Activated CD4-positive, alpha-beta T cell treated with anti-CD3 and anti-CD28 coated beads, Interleukin-2, amount 50 U/mL, for 1 hour (primary cell): Measurements from ENCODE around the gene KIF3A.

Source experiments
- DNase-seq: peaks from one replicate; pipeline ENCODE4 v3.0.0-alpha.2; 2020

KIF3A gene

GRCh38 chr5:132677191-132677590 lies 60.2 kb downstream of the KIF3A start:
- DNase-seq, result no peak

GRCh38 chr5:132675936-132676689 lies 61.2 kb downstream of the KIF3A start:
- no peak for DNase-seq

- no peak for DNase-seq
Observed at GRCh38 chr5:132674671-132675506, 62.5 kb downstream of the KIF3A start.

- DNase-seq, result no peak
Observed at GRCh38 chr5:132673939-132674630, 63.3 kb downstream of the KIF3A start, which contains the start of gene IL4. TSS of gene IL4 (plus strand) at chr5:132673989. CDS start at chr5:132674051, 62 bp downstream.

- DNase-seq, result no peak
Observed at GRCh38 chr5:132673488-132673887, 63.9 kb downstream of the KIF3A start.

GRCh38 chr5:132671000-132671399 lies 66.3 kb downstream of the KIF3A start:
- DNase-seq, result no peak

GRCh38 chr5:132669966-132670882 lies 67.1 kb downstream of the KIF3A start:
- DNase-seq, result no peak

GRCh38 chr5:132669455-132669820 lies 67.9 kb downstream of the KIF3A start:
- DNase-seq, result no peak

- DNase-seq, result no peak
Observed at GRCh38 chr5:132668706-132669454, 68.5 kb downstream of the KIF3A start.

GRCh38 chr5:132667761-132668705 lies 69.3 kb downstream of the KIF3A start:
- DNase-seq, result no peak

GRCh38 chr5:132667309-132667708 lies 70.0 kb downstream of the KIF3A start:
- DNase-seq, result no peak

GRCh38 chr5:132666310-132667123 lies 70.8 kb downstream of the KIF3A start:
- no peak for DNase-seq

GRCh38 chr5:132665574-132666080 lies 71.7 kb downstream of the KIF3A start:
- DNase-seq, result no peak

- DNase-seq, result no peak
Observed at GRCh38 chr5:132664696-132665209, 72.6 kb downstream of the KIF3A start.

- no peak for DNase-seq
Observed at GRCh38 chr5:132663771-132664695, 73.3 kb downstream of the KIF3A start.

GRCh38 chr5:132662925-132663770 lies 74.2 kb downstream of the KIF3A start:
- DNase-seq, result no peak

- DNase-seq, result no peak
Observed at GRCh38 chr5:132662004-132662401, 75.3 kb downstream of the KIF3A start.
